ENCODE measurements around the gene PSMB5.

The PSMB5 gene

GRCh38 chr14:23043754-23044153, 9.1 kb upstream of the PSMB5 start:
- no peak for DNase-seq (ENCODE audit: low spot score)

- DNase-seq (ENCODE audit: low spot score), result no peak
These were observed 8.4 kb upstream of the PSMB5 start for GRCh38 chr14:23043145-23043544.

GRCh38 chr14:23042162-23042965, 7.7 kb upstream of the PSMB5 start, which contains the start of gene PSMB11:
PSMB11 (plus strand) TSS chr14:23042212; CDS start chr14:23042226, 14 bp downstream.
- DNase-seq (ENCODE audit: low spot score), result no peak

- DNase-seq (ENCODE audit: low spot score), result no peak
These were observed 7.0 kb upstream of the PSMB5 start for GRCh38 chr14:23041729-23042128.

GRCh38 chr14:23040100-23040499, 5.4 kb upstream of the PSMB5 start:
- DNase-seq (ENCODE audit: low spot score), result no peak

GRCh38 chr14:23035303-23036144, 824 bp upstream of the PSMB5 start:
- DNase-seq (ENCODE audit: low spot score), result no peak

GRCh38 chr14:23033801-23034497, 751 bp downstream of the PSMB5 start:
- no peak for DNase-seq (ENCODE audit: low spot score)

- DNase-seq (ENCODE audit: low spot score), result no peak
These were observed 1.4 kb downstream of the PSMB5 start for GRCh38 chr14:23033251-23033727.

GRCh38 chr14:23030936-23031335, 3.8 kb downstream of the PSMB5 start:
- no peak for DNase-seq (ENCODE audit: low spot score)

- no peak for DNase-seq (ENCODE audit: low spot score)
These were observed 5.9 kb downstream of the PSMB5 start for GRCh38 chr14:23028799-23029198.

GRCh38 chr14:23025151-23025814, 9.4 kb downstream of the PSMB5 start:
- DNase-seq (ENCODE audit: low spot score), result no peak

GRCh38 chr14:23024612-23025075, 10.1 kb downstream of the PSMB5 start:
- no peak for DNase-seq (ENCODE audit: low spot score)

GRCh38 chr14:23023795-23024152, 10.9 kb downstream of the PSMB5 start:
- no peak for DNase-seq (ENCODE audit: low spot score)

GRCh38 chr14:23023022-23023794, 11.5 kb downstream of the PSMB5 start:
- no peak for DNase-seq (ENCODE audit: low spot score)

- no peak for DNase-seq (ENCODE audit: low spot score)
These were observed 12.7 kb downstream of the PSMB5 start for GRCh38 chr14:23021889-23022442.

- no peak for DNase-seq (ENCODE audit: low spot score)
These were observed 13.3 kb downstream of the PSMB5 start for GRCh38 chr14:23021434-23021833.

- no peak for DNase-seq (ENCODE audit: low spot score)
These were observed 14.3 kb downstream of the PSMB5 start for GRCh38 chr14:23020143-23021128.

- no peak for DNase-seq (ENCODE audit: low spot score)
These were observed 16.6 kb downstream of the PSMB5 start for GRCh38 chr14:23018107-23018506.

- DNase-seq (ENCODE audit: low spot score), result no peak
These were observed 17.6 kb downstream of the PSMB5 start for GRCh38 chr14:23017091-23017490.

All from hematopoietic multipotent progenitor cell treated with erythropoietin and hydrocortisone succinate and interleukin-3 and kit ligand, for 15 days (in vitro differentiated cells).